DMS 273 (cell line): Measurements from ENCODE around the gene FYCO1.
A peak's percentile ranks its signal among the peaks of the same experiment; 100 is the strongest.

ENCODE experiments used
- DNase-seq: peaks from one replicate; lab custom pipeline; 2025; ENCODE audit not compliant: unreplicated experiment; lab: John Stamatoyannopoulos, UW

Gene FYCO1

DNA sequence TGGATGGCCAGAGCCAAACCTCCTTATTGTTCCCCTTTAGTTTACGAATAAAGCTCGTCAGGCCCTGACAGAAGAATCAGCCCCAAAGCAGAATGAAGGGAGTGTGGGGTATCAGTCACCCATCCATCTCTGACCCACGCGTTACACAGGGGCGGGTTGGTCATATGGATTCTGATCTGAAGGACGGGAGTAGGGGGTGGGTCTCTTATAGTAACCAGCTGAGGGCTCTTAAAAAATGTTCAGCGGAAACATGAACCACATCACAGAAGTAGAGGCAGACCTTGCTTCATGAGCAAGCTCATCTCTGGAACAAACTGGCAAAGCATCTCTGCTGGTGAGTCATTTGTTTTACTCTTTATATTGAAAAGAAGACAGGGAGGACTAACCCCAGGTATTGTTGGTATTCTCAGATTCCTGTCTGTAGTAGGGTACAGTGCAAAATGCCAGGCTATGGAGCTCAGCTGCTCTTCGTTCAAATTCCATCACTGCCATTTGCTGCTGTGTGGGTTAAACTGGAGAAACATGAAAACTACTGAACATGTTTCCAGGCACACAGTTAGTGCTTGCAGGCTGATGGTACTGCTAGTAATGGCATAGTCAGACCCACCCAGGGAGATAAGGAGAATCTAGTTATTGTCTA lies 52.3 kb downstream of the FYCO1 start, which contains the start of gene CXCR6:
Gene CXCR6 (plus strand): TSS at position 258 of the 640 bp plus-strand sequence. CDS start 3,018 bp downstream, outside the sequence.
- DNase-seq = no peak

DNA sequence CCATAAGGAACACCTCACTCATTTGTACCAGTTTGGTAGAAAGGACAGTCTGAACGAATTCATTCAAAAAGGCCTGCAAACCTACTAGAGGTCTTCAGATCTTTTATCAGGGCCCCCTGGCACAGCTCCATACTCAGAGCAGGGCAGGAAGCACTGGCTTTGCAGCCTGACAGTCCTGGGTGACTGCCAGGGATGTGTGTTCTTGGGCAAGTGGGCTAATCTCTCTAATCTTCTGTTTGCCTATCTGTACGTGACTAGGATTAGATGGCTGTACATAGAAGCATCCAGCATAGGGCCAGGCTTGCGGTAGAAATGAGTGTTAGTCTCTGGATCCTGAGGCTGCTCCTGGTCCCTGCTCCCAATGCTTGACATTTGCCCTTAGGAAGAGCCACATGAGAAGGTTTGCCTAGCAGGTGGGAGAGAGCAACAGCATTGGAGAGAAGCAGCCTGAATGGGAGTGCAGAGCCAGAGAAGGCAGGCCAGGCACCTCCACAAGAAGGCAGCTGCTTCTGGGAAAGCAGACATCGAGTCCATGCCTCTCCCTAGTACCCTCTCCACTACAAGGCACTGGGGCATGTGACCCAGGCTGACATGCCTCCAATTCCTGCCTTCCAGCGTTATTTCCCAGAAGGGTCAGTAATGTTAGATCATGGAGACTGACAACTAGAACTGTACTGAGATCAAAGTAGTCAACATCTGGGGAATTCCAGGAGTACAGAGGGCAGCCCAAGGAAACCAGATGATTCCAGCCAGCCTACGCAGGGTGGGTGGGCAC lies 53.4 kb downstream of the FYCO1 start:
- DNase-seq = peak; percentile 30

DNA sequence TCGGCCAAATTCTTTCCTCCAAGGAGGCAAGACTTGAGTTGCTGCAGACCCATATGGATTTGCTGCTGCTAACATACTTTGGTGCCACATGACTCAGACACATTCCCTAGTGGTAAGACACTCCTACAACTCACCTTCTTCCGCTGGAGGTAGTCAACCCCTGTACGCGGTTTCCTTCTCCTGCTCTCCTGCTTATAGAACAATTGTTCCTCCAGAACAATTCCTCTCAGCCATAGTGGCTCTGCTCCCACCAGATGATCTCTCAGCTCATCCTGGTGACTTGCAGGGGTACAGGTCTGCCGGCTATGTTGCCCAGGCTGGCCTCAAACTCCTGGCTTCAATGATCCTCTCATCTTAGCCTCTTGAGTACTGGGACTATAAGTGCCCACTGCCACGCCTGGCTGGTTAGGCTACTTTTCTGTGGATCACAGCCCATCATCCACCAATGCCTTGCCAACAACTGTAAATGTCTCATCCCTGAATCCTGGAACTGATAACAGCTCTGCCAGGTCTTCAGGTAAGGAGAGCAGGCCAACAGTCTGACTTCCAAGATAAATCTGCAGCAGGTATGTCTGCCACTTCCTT lies 54.8 kb downstream of the FYCO1 start:
- DNase-seq = no peak

DNA sequence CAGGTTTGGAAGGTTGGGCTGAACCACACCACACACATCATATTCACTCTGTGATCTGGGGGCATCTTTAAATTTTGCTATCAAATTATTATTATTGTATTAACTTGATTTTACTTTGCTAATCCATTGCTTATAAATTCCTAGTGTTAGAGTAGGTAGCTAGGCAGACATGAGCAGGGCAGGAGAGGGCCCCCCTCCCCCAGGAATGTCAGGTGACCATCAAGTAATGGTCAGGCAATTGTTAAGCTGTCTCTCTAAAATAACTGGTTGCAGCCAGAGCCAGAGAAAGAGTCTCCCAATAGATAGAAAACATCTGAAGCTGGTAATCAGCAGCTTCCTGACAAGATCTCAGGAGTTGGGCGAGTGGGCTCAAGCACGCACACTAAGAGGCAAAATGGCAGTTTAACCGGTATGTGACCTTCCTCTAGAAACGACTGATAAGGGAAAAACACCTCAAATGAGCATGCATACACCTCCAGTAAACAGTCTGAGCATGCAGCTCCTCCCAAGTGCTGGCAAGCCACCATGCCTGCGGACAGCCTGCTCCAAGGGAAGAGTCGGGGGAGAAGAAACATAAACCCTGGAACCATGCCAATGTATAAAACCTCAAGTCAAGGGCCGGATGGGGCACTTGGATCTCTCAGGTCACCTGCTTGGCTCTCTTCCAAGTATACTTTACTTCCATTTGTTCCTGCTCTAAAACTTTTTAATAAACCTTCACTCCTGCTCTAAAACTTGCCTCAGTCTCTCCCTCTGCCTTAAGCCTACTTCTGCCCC lies 55.4 kb downstream of the FYCO1 start:
- no peak for DNase-seq

DNA sequence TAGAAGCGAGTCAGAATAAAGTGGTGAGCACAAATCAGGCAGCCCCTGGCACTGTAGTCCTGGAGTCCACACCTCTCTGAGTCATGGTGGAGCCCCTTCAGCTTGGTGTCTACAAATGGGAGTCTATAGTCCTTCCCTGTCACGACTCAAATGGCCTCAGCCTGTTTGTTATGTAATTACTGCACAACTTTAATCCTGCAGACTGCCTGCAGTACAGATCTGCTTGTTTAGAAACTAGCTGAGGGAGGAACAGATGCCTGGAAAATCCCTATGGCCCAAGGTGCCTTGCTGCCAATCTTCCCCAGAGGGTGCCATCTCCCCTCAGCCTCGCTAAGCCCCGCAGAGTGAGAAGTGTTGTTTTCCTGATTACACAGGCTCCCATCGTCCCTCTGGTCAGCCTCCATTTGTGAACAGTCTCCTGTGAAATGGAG lies 56.3 kb downstream of the FYCO1 start:
- peak; percentile 52 for DNase-seq

DNA sequence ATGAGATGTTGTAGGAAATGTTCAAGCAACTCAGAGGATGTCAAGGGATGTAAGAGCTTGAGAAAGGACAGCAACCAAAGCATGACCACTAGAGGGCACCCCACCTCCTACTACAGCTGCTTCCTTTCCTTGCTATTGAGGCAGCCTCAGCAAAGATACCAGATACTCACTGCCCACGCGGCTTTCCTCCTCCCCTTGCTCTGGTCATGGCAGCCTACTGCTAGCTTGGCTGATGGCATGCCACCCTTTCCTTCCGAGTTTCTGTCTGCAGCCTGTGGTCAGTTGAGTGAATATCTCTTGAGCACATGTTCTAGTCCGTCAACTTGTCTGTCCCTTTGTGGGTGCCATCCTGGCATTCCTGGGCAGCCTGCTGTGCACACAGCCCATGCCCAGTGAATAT lies 56.8 kb downstream of the FYCO1 start:
- peak; percentile 80 for DNase-seq

DNA sequence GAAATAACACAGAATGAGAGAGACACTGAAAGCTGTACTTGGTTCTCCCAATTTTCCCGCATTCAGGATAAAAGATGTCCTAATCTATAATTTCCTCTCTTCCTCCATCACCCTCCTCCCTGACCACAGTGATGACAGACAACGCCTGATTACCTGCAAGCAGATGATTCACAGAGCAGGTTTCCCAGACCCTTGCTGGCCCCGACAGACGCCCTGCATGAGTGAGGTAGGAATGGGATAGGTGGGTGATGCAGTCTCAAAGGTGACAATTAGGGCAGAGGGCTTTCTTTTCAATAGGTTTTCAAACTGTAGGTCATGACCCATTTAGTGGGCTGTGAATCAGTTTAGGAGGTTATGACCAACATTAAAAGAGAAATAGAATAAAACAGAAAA lies 57.6 kb downstream of the FYCO1 start:
- DNase-seq = no peak

DNA sequence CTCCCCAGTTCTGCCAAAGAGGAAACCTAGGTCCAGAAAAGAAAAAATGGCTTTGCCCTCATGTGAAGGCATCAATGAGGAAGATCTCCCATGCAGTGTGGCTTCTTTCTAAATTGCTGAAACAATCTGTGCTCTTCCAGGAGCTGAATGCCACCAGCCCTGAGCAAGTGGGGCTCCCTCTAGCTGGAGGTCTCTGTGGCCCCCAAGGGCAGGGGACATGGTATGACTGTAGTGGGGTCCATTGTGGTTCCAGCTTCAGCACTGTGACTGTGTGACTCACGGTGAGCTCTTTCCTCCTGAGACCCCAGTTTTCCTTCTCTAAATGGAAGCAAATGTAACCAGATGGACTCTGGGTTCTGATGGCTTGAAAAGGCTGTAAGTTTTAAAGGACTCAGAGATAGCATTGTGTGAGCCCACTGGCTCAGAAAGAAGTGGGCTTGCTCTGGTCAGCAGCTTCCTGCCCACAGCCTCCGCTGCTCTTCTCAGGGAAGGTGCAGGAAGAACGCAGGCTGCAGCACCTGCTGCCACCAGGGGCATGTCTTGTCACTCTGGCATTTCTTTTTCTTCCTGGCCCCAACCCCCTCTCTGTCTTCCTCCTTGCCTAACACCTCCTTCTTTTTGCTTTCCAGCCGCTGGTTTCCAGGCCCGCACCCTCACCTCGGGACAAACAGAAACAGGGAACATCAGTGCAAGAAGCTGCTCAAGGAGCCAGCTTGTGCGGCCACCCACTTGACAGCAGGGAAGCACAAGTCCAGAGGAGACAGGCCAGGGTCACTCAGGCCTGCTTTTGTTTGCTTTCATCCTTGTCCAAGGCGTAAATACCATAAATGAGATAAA lies 58.2 kb downstream of the FYCO1 start:
- DNase-seq = no peak

DNA sequence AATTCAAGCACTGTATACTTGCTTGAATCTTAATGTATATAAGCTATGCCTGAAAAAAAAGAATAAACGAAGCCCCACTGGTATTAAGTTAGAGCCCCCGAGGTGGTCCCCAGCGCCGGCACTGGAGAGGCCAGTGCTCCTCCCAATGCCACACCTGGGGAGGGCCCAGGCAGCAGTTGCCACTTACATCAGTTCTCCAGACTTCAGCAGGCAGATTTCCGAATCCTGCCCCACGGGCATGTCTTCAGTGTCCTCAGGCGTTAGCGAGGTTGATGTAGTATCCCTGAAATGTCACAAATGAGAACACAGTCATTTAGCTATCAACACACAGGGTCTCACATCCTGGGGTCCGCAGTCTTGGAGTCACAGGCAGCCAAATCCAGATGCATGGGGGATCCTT lies 59.4 kb downstream of the FYCO1 start:
- no peak for DNase-seq

DNA sequence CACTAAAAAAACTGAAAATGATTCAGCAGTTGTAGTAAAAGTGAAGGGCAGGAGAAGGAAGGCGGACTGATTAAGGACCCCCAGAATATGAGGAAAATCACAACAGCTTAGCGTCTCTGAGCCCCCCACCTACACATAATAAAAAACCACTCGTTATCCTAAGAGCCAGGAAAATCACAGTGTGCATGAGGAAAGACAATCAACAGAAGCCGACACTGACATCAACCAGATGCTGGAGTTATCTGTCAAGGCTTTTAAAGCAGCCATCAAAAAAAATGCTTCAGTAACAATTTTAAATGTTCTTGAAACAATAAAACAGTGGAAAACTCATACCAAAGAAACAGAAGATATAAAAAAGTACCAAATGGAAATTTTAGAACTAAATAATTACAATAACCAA lies 62.0 kb downstream of the FYCO1 start:
- no peak for DNase-seq

DNA sequence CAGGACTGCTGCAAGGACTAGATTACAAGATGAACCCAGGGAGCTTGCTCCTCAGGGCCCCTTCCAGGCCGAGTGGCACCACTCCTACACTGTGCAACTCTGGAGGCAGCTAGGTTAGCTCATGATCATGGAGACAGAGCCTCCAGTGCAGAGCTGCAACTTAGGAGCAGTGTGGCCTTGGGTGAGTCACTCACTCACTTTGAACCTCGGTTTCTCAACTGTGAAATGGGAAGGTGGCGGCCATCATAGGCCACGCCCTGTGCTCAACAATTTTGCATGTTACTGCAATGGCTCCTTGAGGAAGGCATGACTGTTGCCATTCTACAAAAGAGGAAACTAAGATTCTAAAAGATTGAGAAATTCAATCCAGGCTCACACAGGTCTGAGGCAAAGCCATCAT lies 63.5 kb downstream of the FYCO1 start:
- no peak for DNase-seq

DNA sequence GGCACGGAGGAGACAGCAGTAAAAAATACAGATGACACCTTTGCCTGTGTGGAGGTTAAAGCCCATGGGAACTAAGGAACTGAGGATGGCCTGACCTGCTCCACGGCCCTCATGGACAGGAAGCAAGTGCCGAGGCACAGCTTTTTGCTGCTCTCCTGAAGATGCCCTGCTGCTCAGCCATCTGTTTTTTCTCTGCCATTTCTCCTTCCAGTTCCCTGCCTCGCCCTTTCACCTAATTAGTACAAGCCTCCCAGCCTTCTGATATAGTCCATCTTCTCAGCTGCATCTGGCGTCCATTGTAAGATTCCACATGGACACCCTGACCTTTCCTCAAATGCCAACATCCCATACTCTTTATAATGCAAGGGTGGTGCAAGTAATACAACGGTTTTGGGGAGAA lies 64.1 kb downstream of the FYCO1 start:
- peak; percentile 77 for DNase-seq

DNA sequence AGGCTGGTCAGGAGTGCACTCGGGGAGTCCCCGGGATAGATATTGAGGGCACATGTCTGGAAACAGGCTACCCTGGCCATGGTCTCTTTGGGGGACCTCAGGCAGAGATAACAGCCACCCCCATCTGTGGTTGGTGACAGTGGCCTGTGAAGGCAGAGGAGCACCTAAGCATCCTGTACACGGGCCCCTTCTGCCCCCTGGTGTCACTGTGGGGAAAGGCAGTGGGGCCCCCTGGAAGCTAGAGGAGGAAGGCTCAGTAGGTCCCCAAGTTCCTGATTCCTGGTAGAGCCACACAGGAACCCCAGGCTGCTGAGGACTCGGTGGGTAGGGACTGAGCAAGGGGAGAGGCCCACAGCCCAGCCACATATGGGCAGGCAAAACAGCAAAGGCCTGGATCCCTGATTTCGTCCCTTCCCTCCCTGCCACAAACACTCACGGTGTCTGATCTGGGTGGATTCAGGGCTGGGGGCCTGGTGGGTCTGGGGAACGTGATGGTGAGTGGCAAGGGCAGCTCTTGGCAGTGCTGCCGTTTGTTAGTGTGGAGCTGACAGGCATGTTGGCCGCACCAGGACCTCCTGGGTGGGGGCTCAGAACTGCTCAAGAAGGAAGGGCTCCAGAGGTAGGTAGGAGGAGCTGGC lies 66.5 kb downstream of the FYCO1 start:
- DNase-seq = peak; percentile 55

DNA sequence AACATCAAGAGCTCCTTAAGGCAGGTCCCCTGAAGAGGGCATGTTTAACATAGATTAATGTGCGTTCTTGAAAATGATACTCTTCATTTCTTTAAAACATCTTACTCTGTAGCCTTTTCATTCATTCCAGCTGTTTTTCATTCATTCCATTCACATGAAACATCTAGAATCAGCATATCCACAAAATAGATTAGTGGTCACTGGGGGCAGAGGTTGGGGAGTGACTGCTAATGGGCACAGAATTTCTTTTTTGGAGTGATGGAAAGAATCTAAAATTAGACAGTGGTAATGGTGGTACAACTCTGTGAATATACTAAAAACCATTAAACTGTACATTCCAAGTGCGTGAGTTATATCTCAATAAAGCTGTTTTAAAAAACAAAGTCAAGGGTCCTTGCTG lies 67.7 kb downstream of the FYCO1 start:
- DNase-seq = no peak

DNA sequence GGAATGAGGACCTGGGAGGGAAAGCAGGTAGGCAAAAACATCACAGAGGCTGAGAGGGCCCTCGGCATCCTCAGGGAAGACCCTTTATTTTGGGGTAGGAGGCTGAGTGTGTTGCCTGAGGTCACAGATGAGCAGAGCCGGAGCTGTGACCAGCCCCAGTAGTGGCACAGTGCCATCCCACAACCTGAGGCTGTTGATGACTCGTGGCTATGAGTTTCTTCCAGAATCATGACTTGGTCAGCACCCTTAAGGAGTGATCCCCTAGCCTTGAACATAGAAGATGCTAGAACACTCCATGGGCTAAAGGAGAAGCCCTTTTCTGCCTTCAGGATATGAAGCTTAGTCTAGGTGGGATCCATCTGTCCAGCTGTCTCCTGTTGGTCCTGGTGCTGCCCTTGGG lies 71.9 kb downstream of the FYCO1 start:
- no peak for DNase-seq

DNA sequence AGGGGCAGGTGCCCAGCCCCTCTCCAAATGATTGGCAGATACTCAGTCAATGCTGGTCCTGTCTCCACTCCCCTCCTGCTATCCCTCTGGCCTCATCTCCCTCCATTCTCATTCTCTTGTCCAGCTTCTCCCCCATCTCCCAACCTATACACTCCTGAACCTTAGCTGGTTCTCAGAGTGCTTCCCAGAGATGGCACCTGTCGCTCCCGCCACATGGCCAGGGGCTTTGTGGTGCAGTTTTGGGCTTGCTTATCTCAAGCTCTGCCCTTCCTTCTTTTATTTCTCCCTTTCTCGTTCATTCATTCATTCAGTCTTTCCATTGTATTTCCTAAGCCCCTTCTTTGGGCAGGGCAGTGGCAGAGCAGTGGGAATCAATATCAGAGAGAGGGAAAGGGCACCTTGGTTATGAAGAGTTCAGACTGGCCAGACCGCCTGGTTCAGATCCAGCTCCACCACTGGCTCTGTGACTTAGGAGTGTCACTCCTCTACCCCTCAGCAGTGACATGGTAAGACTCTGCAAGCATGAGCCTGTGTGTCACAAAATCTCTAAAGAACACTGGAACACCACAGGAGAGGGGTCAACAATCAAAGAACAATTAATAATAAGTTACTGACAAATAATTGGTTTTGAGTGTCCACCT lies 72.6 kb downstream of the FYCO1 start:
- DNase-seq = no peak

DNA sequence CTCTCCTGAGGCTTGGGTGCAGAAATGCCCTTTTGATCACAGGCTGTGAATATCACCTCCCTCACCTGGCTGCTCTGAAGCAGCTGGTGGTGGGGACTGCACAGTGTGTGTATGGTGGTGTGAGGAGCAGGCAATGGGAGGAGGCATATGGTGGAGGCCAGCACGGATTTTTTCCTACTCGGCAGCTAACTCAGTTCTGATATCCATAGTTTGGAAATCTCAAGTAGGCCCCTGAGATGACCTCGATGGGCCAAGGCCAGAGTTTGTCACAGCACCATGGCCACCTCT lies 73.6 kb downstream of the FYCO1 start:
- DNase-seq = no peak

DNA sequence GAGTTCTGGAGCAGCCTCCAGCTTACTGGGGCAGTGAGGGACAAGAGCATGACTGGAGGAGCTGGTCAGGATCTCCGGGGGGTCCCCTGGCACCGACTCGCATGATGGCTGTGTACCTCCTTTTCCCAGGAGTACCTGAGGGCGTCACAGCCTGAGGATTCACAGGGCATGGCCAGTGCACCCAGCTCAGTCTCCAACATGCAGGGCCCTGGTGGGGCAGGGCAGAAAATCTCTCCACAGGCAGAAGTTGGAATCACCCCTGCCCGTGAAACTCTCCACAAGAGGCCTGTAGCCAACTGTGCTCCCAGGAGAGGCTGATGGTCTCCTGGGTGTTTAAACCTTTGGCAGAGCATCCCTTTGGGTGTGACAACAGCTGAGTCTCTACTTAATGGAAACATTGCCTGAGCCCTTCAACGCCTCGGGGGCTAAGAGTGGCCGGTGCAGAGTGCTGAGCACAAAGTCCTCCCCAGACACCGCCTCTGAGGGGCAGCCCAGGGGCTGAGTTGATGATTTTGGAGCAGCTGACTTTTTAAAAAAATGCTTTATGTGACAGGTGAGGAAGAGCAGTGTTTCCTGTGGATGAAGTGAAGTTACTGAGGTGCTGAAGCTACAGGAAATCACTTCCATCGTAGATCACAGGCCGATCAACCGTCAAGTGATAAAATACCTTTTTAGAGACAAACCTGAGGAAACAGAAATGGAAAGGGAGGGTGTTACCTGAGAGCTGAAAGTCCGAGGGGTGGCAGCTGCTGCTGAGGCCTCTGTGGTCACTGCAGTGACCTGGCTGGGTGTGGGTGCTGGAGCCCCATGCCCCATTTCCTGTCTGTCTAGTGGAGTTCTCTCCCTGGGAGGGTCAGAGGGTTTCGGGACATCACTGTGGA lies 74.2 kb downstream of the FYCO1 start:
- no peak for DNase-seq
